ENCODE measurements around the gene CYP24A1. TPM values are rescaled to one million over a fixed set of nuclear protein-coding genes. Genes with fewer than 3 reads are reported as not detected.

CYP24A1 gene
- total RNA-seq, 1 donor from 2014 or later, result 10.4 TPM

- no peak for DNase-seq (ENCODE audit: low spot score)
Observed at GRCh38 chr20:54156981-54157835, 16.6 kb downstream of the CYP24A1 start.

- DNase-seq (ENCODE audit: low spot score), result no peak
Observed at GRCh38 chr20:54156522-54156921, 17.3 kb downstream of the CYP24A1 start.

DNA sequence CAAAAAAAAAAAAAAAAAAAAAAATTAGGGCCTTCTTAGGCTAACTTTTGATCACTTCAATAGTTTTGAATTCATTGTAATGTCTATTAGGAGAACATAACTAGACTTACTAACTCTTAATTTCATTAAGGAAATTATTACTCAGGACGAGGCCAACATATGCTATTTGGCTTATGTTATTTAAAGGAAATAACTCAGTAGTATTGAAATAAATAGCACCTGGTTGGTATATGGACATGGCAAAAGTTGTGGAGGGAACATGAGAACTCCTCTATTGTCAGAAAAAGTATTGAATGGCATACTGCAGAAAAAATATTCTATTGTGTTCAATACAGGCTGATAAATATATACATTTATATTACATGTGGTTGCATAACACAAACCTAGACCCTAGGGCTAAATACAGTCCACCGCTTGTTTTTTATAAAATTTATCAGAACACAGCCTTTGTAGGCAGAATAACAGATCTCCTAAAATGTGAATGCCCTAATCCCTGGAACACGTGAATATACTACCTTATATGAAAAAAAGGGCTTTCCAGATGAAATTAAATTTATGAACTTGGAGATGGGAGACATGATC lies 18.0 kb downstream of the CYP24A1 start:
- no peak for DNase-seq (ENCODE audit: low spot score)

DNA sequence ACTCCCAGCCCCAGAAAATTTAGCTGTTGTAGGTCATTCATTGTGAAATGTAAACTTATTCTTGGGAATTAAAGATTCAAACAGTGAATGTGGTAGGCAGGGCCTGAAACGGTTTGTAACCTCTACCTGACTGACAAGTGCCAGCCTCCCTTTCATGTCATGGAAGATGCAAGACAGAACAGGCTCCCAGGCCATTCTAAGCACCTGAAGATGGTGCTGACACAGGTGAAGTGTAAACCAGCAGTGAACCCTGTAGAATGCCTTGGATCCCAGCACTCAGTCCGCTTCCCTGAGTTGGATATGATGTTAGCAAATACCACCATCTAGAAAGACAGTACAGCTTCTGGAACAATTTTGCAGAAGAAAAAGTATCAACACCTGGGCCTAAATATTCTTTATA lies 19.3 kb downstream of the CYP24A1 start:
- DNase-seq (ENCODE audit: low spot score), result no peak

DNA sequence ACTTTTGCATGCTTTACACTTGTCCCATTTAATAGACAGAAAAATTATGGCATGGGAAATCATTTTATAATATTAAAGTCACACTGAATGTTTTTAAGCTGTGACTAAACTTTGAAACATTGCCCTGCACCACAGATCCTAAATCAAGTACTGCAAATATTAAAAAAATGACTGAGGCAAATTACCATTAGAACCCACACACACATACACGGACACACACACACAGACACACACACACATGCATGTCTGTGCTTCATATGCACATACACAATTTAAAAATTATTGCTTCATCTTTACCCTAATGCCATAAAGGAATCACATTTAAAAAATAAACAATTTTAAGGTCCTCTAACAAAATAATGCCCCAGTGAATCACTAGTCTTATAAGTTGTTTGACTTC lies 19.9 kb downstream of the CYP24A1 start:
- DNase-seq (ENCODE audit: low spot score), result no peak

DNA sequence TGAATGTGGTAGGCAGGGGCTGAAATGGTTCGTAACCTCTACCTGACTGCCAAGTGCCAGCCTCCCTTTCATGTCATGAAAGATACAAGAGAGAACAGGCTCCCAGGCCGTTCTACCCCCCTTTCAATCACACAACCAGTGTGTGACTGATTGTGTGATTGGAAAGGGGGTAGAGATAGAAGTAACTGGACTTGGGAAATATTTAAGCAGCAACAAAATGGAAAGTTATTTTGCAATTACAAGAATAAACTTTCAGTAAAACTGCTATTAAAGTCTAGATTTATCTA lies 20.8 kb downstream of the CYP24A1 start:
- DNase-seq (ENCODE audit: low spot score), result no peak

DNA sequence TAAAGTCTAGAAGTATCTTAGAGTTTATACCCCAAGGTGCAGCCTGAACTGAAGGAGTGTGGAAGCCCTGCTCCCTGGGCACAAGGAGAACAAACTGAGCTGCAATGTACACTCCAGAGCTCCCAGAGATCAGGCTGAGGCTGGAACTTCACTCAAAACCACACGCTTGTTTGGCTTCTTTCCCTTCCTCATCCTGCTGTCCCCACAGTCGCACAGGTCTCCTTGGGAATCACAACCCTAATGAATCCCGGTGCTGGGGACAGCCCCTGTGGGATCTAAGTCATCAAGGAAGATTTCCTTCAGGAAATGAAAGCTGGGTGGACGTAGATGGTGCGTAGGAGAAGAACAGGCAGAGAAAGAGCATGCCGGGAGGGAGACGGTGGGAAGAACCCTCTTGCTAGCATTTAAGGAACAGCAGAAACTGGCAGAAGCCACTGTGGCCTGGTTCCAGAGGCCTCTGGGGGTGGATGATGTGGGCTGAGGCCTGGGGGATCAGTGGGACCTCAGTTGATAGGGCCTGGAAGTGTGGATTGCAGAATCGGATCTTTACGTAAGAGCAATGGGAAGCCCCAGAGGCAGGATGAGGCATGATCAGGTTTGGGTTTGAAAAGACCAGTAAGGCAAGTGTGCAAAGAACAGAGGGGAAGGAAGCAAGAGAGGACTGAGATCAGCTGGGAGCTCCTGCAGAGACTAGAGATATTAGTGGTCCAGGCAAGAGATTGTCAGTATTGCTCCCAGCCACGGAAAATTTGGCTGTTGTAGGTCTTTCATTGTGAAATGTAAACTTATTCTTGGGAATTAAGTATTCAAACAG lies 21.4 kb downstream of the CYP24A1 start:
- no peak for DNase-seq (ENCODE audit: low spot score)

DNA sequence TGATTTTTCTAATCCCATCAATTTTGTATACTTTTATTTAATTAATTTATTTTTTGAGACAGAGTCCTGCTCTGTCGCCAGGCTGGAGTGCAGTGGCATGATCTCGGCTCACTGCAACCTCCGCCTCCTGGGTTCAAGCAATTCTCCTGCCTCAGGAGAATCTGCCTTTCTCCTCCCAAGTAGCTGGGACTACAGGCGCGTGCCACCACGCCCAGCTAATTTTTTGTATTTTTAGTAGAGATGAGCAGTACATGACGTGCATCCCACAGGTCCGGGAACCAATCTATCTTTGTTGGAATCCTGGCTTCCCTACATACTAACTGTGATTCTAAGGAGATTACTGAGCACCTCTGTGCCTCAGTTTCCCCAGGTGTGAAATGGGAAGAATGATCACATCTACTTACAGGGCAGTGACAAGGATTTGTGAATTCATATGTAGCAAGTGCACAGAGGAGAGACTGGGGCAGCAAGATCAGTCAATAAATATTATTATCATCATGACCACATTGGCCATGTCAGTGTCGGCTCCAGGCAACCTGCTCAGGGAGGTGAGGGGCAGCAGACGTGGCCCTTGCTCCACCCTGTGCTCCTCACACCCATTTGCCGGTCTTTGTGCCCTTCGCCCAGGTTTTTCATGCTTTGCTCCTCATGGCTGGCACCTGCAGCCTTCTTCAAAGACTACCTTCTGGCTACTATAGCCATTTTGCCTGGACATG lies 22.1 kb downstream of the CYP24A1 start:
- no peak for DNase-seq (ENCODE audit: low spot score)

DNA sequence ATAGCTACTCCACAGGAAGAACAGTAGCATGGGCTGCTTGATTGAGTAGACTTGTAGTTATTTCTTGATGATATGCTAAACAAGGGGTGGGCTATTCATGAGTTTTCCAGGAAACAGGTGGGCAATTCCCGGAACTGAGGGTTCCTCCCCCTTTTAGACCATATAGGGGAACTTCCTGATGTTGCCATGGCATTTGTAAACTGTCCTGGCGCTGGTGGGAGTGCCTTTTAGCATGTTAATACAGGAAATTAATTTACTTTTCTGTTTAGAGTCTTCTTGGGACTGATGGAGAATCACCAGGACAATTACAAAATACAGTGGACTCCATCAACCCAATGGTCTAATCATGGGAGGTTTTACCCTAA lies 22.7 kb downstream of the CYP24A1 start:
- DNase-seq (ENCODE audit: low spot score), result no peak

- no peak for DNase-seq (ENCODE audit: low spot score)
Observed at GRCh38 chr20:54149765-54150264, 24.0 kb downstream of the CYP24A1 start.

GRCh38 chr20:54148947-54149764 lies 24.6 kb downstream of the CYP24A1 start:
- peak; percentile 61 for DNase-seq (ENCODE audit: low spot score)

DNA sequence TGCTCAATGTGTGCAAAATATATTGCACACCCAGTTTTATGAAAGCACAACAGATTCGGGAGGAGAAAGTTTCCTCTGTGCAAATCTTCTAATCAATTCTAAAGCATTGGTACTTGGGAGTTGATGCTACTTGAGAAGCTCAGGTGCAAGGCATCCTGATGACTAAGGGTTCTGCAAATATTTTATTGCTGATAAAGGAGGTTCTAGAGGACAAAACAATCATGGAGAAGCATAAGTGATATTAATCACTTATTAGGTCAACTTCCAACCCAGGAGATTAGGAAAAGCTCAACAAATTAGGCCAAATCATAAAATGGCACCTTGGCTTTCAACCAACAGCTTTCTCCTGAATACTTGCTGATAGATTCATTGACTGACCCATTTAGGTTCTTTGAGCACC lies 27.1 kb downstream of the CYP24A1 start:
- no peak for DNase-seq (ENCODE audit: low spot score)

DNA sequence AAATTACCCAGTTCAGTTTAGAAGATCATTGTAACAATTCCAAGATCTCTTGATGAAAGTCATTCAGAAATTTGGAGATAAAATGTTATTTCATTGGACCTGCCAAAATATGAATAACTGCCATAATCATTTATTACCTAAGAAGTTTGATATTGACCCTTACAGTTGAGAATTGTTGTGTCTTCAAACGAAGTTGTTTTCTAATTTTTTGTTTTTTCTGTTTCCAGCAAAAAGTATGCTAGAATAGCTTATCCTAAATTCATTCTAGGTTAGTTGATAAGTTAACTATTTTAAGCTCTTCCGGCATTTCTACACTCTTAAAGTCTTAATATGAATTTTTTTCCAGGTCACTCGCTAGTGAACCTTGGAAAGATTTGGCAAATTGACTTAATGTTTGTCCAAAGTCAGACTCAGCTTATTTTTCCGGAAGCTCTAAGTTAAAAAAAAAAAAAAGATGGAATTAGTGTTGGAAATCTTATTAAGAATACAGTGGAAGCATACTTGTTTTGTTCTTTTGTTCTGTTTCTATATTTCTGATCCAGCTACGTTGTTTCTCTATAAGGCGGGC lies 28.9 kb downstream of the CYP24A1 start:
- DNase-seq (ENCODE audit: low spot score), result no peak

- DNase-seq (ENCODE audit: low spot score), result no peak
Observed at GRCh38 chr20:54140927-54141566, 32.7 kb downstream of the CYP24A1 start.

DNA sequence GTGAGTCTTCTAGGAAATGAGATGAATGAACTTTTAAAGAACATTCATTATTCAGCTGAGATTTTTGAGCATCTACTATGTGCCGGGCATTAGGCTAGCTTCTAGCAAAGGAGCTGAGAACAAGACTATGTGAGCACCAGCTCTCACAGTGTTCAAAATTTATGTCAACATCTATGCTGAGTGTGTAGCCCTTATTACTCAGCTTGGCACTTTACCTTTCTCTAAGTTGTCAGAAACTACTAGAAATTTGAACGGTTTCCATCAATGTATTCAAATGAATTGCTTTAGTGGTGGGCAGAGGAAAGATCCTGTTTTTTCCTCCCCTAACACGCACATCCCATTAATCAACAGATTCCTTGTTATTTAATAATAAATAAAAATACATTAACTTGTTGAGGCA lies 33.3 kb downstream of the CYP24A1 start:
- DNase-seq (ENCODE audit: low spot score), result no peak

- no peak for DNase-seq (ENCODE audit: low spot score)
Observed at GRCh38 chr20:54140067-54140466, 33.7 kb downstream of the CYP24A1 start.

DNA sequence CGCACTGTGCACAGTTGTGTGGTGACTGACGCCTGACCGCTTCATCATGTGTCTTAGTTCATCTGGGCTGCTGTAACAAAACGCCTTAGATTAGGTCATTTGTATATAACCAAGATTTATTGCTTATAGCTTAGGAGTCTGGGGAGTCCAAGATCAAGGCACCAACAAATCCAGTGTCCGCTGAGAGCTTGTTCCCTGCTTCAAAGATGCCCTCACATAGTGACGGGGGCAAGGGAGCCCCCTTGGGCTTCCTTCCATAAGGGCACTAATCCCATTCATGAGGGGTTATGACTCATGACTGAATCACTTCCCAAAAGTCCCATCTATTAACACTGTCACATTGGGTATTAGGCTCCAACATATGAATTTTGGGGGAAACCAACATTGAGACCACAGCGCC lies 34.6 kb downstream of the CYP24A1 start:
- DNase-seq (ENCODE audit: low spot score), result no peak

GRCh38 chr20:54138427-54138826 lies 35.4 kb downstream of the CYP24A1 start:
- no peak for DNase-seq (ENCODE audit: low spot score)

- DNase-seq (ENCODE audit: low spot score), result no peak
Observed at GRCh38 chr20:54137115-54137514, 36.7 kb downstream of the CYP24A1 start.

DNA sequence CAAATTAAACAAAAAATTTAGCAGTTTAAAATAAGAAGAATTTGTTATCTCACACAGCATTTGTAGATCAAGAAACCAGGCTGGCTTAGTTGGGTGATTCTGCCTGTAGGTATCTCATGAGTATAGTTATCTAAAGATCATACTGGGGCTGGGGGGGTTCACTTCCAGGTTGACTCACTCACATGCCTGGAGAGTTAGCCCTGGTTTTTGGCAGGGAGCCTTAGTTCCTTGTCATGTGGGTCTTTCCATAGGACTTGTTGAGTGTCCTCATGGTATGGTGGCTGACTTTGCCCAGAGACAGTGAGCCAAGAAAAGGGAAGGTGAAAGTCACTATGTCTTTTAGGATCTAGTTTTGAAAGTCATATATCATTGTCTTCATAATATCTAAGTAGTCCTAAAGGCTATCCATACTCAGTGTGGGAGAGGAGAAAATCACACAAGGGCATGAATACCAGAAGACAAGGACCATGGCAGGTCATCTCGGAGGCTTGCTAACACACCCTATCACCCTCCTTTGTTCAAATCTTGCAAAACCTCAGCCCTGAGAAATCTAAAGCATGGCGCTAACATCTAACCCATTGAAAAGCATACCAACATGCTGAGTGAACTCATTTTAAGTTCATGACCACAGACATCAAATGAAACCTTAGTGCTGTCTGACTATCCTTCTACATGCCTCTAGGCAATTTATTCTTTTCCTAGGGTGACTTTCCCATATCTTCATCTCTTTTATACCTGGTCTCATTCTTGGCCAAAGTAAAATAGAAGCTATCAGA lies 39.2 kb downstream of the CYP24A1 start:
- DNase-seq (ENCODE audit: low spot score), result no peak

Measured in ureter (tissue), 1 donor.